Measurements from ENCODE around the gene CCBE1.
A peak's percentile ranks its signal among the peaks of the same experiment; 100 is the strongest.

Gene CCBE1

GRCh38 chr18:59478591-59478990 lies 218.6 kb downstream of the CCBE1 start:
- no peak for DNase-seq

- DNase-seq, result no peak
Measured at GRCh38 chr18:59477849-59478248, 219.4 kb downstream of the CCBE1 start.

- no peak for DNase-seq
Measured at GRCh38 chr18:59470561-59471121, 226.6 kb downstream of the CCBE1 start.

- no peak for DNase-seq
Measured at GRCh38 chr18:59469463-59470180, 227.6 kb downstream of the CCBE1 start.

GRCh38 chr18:59468821-59469220 lies 228.4 kb downstream of the CCBE1 start:
- no peak for DNase-seq

GRCh38 chr18:59467497-59467896 lies 229.7 kb downstream of the CCBE1 start:
- no peak for DNase-seq

- DNase-seq, result no peak
Measured at GRCh38 chr18:59466980-59467379, 230.2 kb downstream of the CCBE1 start.

GRCh38 chr18:59464486-59464885 lies 232.7 kb downstream of the CCBE1 start:
- DNase-seq, result no peak

GRCh38 chr18:59461171-59461570 lies 236.1 kb downstream of the CCBE1 start:
- DNase-seq, result no peak

- DNase-seq, result no peak
Measured at GRCh38 chr18:59460072-59460420, 237.2 kb downstream of the CCBE1 start.

- DNase-seq, result peak; percentile 20
Measured at GRCh38 chr18:59459369-59460071, 237.7 kb downstream of the CCBE1 start.

GRCh38 chr18:59458575-59458974 lies 238.6 kb downstream of the CCBE1 start:
- no peak for DNase-seq

GRCh38 chr18:59456657-59457056 lies 240.6 kb downstream of the CCBE1 start:
- DNase-seq, result no peak

- DNase-seq, result no peak
Measured at GRCh38 chr18:59455728-59456276, 241.4 kb downstream of the CCBE1 start.

- no peak for DNase-seq
Measured at GRCh38 chr18:59454909-59455727, 242.1 kb downstream of the CCBE1 start.

- no peak for DNase-seq
Measured at GRCh38 chr18:59453468-59453961, 243.7 kb downstream of the CCBE1 start.

GRCh38 chr18:59451963-59452362 lies 245.3 kb downstream of the CCBE1 start:
- no peak for DNase-seq

GRCh38 chr18:59451073-59451472 lies 246.2 kb downstream of the CCBE1 start:
- no peak for DNase-seq

GRCh38 chr18:59448546-59448945 lies 248.7 kb downstream of the CCBE1 start:
- no peak for DNase-seq

- no peak for DNase-seq
Measured at GRCh38 chr18:59446012-59446411, 251.2 kb downstream of the CCBE1 start.

- DNase-seq, result no peak
Measured at GRCh38 chr18:59437851-59438569, 259.2 kb downstream of the CCBE1 start.
